Lower leg skin (tissue), 4 donors: ENCODE results near the gene ATRN. TPM values are rescaled to one million over a fixed set of nuclear protein-coding genes. Genes with fewer than 3 reads are reported as not detected.
A peak's percentile ranks its signal among the peaks of the same experiment; 100 is the strongest.

Experiments
- DNase-seq, 2 donors: peaks; one replicate each; pipeline ENCODE4 v3.0.0-alpha.2; 2019; ENCODE audit warnings: low spot score in 2 of 2
- H3K4me3 ChIP-seq: fragments of 200-600 bp; sonication (generic); 2 replicates; pipeline ENCODE4 v1.5.1; 2017; ENCODE audit warnings: mild to moderate bottlenecking, low read depth; ENCODE audit not compliant: poor library complexity, severe bottlenecking
- CTCF ChIP-seq, 3 donors: fragments of 450-650 bp; IDR thresholded peaks; one replicate each; pipeline ENCODE4 v1.5.1; 2016; ENCODE audit warnings: antibody characterized with exemption in 3 of 3, mild to moderate bottlenecking in 3 of 3, moderate library complexity in 2 of 3
- POLR2A ChIP-seq, 2 donors: fragments of 450-650 bp; IDR thresholded peaks; one replicate each; pipeline ENCODE4 v1.6.1; 2016 to 2017; ENCODE audit warnings: antibody characterized with exemption in 2 of 2, mild to moderate bottlenecking in 1 of 2, moderate library complexity in 1 of 2
- WGBS, 2 donors: methylation state at CpG; one replicate each; pipeline ENCODE4 v1.1.5; 2018; 5-methylcytosine and 5-hydroxymethylcytosine counted together
- intact Hi-C: fragments of 100-400 bp; cut with DNase I; formaldehyde crosslinking; loops from one replicate; pipeline ENCODE4 v1.15.0; 2023; ENCODE audit warnings: low total_unique reads
- total RNA-seq, 4 donors: library from RNA; depleted of rRNA; stranded (reverse); fragments of >200 nt; gene quantifications; one replicate each; pipeline ENCODE4 v1.1.0, GENCODE V29; 2016

Gene ATRN
- total RNA-seq, 4 donors from 2014 or later: 18.2 to 34.6 (median 28.4) TPM

GRCh38 chr20:3640259-3640658 lies 169.4 kb downstream of the ATRN start:
- intact Hi-C loops: no loop called here
- WGBS, 2 donors: 81 to 92% methylated on average over 3 of the region's 3 CpGs
- DNase-seq: no peak

GRCh38 chr20:3645309-3646066 lies 174.7 kb downstream of the ATRN start:
- intact Hi-C loops: no loop called here
- TF ChIP-seq CTCF (IDR thresholded peaks at IDR 0.05): no peak
- TF ChIP-seq POLR2A (IDR thresholded peaks at IDR 0.05): no peak
- no peak overlapping the region for H3K4me3 ChIP-seq
- peak in 1 of 2 donors; percentile 72 for DNase-seq
- 86 to 91% methylated on average over 20 of the region's 20 CpGs for WGBS, 2 donors

More at GRCh38 chr20:3640259-3640658, 169.4 kb downstream of the ATRN start:
- no peak overlapping the region for H3K4me3 ChIP-seq
- TF ChIP-seq POLR2A (IDR thresholded peaks at IDR 0.05) (no peak), CTCF (IDR thresholded peaks at IDR 0.05) (no peak)

- TF ChIP-seq CTCF (IDR thresholded peaks at IDR 0.05) (no peak), POLR2A (IDR thresholded peaks at IDR 0.05) (no peak)
- intact Hi-C loops: no loop called here
- H3K4me3 ChIP-seq: no peak overlapping the region
- no peak for DNase-seq
- WGBS, 2 donors: 83 to 91% methylated on average over 5 of the region's 5 CpGs
Observed at GRCh38 chr20:3646067-3646440, 175.2 kb downstream of the ATRN start.

GRCh38 chr20:3646651-3647050 lies 175.8 kb downstream of the ATRN start:
- no peak overlapping the region for H3K4me3 ChIP-seq
- intact Hi-C loops: no loop called here
- WGBS, 2 donors: 89 to 91% methylated on average over 13 of the region's 13 CpGs
- DNase-seq: peak in 1 of 2 donors; percentile 57
- TF ChIP-seq POLR2A (IDR thresholded peaks at IDR 0.05) (no peak), CTCF (IDR thresholded peaks at IDR 0.05) (no peak)

GRCh38 chr20:3647473-3647872 lies 176.7 kb downstream of the ATRN start:
- intact Hi-C loops: no loop called here
- H3K4me3 ChIP-seq: no peak overlapping the region
- no peak for DNase-seq
- TF ChIP-seq POLR2A (IDR thresholded peaks at IDR 0.05) (no peak), CTCF (IDR thresholded peaks at IDR 0.05) (no peak)

- H3K4me3 ChIP-seq: no peak overlapping the region
- 80% methylated on average over 9 of the region's 9 CpGs for WGBS, 2 donors
- no peak for TF ChIP-seq POLR2A (IDR thresholded peaks at IDR 0.05)
- no peak for TF ChIP-seq CTCF (IDR thresholded peaks at IDR 0.05)
- peak in 1 of 2 donors; percentile 59 for DNase-seq
- intact Hi-C loops: no loop called here
Observed at GRCh38 chr20:3648951-3649350, 178.1 kb downstream of the ATRN start.
